ENCODE results near the gene FGFR2.

- TF ChIP-seq CTCF (IDR thresholded peaks at IDR 0.05; ENCODE audit: insufficient read depth, low read depth, low read length) (no peak), EZH2 (IDR thresholded peaks at IDR 0.05; ENCODE audit: insufficient read depth, low read length) (no peak)
Observed at GRCh38 chr10:121522831-121523230, 75.4 kb downstream of the FGFR2 start.

Measured in astrocyte (in vitro differentiated cells and primary cell).